Activated naive CD4-positive, alpha-beta T cell (primary cell): ENCODE results near the gene RAB10.
"Not testable (repeated sequence)": the region's sequence is repeated elsewhere in the genome, so short reads cannot be mapped to it uniquely, and the experiment has no call there.

ENCODE experiments used
- DNase-seq, 4 experiments: peaks; one replicate each; lab custom pipeline; 2025; lab: John Stamatoyannopoulos, UW

RAB10 gene

DNA sequence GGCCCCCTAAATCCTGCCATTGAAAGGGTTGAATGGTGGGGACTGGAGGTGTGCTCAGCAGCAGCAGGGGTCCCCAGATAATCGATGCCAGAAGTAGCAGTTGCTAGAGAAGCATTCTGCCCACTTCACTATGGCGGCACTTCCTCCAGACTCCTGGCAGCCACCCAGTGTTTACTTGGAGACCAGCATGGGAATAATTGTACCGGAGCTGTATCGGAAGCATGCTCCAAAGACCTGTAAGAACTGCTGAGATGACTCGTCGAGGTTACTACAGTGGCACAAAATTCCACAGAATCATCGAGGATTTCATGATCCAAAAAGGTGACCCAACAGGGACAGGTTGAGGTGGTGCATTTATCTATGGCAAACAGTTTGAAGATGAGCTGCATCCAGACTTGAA, 128.0 kb downstream of the RAB10 start:
- DNase-seq = no peak

DNA sequence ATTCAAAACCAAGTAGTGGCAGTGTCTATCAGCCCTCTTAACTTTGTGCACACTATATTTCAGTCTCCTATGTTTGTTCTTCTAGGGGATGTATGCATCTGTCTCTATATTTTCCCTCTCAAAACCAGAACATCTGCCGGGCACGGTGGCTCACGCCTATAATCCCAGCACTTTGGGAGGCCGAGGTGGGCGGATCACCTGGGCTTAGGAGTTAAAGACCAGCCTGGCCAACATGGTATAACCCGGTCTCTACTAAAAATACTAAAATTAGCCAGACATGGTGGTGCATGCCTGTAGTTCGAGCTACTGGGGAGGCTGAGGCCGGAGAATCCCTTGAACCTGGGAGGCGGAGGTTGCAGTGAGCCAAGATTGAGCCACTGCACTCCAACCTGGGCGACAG, 129.1 kb downstream of the RAB10 start:
- DNase-seq = no peak

DNA sequence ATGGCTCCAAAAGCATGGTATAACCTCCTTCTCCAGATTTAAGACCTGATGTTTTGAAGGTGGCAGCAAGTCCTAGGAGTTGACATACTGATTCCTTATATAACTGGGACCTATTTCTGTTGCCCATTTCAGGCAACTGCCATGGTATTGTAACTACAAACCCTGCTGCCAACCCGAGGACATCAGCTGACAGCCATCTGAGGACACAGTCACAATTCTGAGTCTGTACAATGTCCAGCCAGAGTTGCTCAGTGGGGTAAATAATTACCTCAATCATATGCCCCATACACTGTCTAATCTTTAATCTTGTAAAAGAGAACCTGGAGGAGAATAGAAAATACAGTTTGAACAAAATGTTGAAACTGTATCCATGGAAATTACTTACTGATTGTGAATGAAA, 130.3 kb downstream of the RAB10 start:
- no peak for DNase-seq

DNA sequence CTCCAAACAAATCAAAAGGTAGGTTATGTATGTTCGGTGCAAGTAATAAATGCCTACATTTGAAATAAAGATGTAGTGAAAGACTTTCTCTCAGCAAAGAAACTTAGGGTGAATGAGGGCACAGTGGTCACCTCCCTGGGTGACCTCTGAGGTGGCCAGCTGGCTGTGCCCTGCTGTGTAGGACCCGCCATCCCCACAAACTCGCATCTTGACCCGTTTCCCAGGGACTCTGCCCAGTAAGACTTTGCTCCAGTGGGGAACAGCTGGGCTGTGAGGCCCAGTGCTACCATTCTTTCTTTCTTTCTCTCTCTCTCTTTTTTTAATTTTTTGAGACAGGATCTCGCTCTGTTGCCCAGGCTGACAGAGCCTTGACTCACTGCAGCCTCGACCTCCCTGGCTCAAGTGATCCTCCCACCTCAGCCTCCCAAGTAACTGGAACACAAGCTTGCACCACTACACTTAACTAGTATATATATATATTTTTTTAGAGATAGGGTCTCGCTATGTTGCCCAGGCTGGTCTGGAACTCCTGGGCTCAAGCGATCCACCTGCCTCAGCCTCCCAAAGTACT, 130.8 kb downstream of the RAB10 start:
- DNase-seq = no peak

DNA sequence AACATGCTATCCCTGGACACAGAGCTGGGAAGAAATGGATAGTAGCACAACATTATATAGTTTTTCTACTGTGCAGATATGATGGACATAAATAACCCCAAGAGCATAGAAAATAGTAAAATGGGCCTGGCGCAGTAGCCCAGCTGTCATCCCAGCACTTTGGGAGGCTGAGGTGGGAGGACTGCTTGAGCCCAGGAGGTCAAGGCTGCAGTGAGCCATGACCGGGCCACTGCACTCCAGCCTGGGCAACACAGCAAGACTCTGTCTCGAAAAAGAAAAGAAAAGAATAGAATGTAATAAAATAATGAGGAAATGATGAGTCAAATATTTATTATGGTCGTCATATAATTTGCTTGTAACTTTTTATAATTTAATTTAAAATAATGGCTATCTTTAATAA, 131.5 kb downstream of the RAB10 start:
- no peak for DNase-seq

DNA sequence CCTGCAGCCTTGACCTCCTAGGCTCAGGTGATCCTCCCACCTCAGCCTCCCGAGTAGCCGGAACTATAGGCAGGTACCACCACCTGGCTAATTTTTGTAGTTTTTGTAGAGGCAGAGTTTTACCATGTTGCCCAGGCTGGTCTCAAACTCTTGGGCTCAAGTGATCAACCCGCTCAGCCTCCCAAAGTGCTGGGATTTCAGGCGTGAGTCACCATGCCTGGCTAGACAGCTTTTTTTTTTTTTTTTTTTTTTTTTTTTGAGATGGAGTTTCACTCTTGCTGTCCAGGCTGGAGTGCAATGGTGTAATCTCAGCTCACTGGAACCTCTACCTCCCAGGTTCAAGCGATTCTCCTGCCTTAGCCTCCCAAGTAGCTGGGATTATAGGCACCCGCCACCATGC, 132.7 kb downstream of the RAB10 start:
- DNase-seq = not testable (repeated sequence)

DNA sequence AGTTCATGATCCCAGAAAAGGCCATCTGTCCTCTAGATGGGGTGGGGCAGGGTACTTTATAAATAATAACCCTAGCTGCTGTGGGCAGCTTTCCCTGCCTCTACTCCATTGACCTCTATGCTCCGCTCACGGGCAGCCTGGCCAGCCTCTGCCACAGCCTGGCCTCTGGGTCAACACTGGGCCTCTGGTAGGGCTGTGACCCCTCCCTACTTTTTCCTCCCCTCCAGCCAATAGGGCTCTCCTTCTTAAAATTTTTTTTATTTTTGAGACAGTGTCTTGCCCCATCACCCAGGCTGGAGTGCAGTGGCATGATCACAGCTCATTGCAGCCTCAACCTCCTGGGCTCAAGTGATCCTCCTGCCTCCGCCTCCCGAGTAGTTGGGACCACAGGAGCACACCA, 134.9 kb downstream of the RAB10 start:
- DNase-seq = no peak

DNA sequence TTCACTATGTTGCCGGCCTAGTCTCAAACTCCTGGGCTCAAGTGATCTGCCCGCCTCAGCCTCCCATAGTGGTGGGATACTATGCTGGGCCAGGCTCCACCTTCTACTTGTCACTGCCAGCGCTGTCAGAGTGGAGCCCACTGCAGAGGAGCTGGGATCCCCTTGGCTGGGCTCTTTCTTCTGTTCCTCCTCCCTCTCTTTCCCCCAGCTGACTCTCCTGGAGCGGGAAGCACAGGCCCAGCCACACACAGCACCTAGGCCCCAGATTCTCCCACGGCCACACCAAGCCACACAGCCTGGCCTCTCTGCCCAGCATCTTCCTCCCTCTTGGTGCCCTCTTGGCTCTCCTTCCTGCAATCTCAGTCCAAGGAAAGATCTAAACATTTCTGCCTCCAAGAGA, 135.3 kb downstream of the RAB10 start:
- no peak for DNase-seq

DNA sequence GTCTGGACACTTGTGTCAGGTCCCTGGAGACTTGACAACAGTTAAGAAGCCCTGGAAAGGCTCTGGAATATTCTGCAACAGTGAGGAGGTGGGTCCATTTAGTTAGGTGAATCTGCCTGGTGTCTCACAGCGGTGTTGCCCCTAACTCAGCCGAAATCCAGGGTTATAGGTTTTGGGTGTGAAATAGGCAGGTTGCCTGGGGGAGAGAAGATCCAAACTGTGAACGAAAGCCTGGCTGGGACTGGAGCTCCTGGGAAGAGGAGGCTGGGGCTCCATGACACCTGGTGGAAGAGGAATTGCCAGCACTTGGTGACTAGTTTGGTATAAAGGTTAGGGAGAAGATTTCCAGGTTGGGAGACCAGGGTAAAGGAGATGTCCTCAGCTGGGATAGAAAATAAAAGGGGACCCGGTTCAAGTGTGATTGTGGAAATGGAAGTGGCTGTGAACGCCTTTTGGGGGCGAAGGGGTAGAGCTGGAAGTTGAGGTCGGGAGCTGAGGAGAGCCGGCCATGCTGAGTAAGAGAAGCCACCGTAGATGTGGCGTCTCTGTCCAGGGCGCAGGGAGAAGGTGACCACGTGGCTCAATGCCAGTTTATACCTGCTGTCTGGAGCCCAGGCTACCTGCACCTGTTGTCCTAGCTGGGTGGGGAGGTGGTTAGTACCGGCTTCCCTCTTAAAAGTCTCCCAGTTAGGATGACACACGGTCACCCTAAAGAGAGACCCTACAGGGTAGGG, 136.0 kb downstream of the RAB10 start:
- DNase-seq = no peak

DNA sequence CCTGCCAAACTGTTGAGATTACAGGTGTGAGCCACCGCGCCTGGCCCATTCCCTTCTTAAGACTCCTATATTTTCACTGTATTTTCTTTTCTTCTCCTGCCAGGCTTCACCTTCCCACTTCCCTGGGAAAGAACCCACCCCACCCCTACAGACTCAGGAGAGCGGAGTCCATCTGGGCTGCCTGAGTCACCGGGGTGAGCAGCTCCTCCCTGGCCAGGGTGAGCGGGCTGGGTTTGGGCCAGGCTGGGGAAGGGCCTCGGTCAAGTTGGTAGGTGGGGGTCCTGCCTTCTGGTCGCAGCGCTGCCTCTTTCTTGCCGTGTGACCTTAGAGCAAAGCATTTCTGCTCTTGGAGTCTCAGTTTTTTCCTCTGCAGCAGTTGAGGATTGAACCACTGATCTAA, 136.9 kb downstream of the RAB10 start:
- no peak for DNase-seq

DNA sequence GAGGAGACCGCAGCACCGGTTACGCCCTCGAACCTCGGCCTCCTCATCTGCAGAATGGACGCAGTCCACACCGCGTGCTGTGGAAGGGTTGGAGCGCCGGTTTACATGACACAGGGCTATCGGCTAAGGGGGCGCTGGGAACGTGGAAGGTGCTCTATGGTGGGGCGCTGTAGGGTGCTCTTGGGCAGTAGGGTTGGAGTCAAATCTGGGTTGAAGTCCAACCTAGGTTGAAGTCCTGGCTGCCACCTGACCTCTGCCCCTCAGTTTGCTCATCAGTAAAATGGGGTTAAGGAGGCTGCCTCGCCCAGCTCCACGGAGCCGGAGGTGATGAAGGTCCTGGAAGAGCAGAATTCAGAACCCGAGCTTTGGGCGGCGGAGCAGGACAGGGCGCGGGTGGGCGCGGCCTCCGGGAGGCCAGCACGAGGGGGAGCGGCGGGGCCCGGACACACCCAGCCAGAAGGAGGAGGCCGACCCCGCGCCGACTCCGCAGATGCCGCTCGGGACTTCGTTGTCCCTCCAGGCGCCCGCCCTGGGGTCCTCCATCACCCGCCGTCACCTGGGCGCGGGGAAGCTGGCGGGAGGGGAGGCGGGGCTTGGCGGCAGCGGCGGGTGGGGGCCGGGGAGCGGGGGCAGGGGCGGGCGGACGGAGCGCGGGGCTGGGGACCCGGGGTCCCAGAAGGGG, 138.4 kb downstream of the RAB10 start:
- no peak for DNase-seq

DNA sequence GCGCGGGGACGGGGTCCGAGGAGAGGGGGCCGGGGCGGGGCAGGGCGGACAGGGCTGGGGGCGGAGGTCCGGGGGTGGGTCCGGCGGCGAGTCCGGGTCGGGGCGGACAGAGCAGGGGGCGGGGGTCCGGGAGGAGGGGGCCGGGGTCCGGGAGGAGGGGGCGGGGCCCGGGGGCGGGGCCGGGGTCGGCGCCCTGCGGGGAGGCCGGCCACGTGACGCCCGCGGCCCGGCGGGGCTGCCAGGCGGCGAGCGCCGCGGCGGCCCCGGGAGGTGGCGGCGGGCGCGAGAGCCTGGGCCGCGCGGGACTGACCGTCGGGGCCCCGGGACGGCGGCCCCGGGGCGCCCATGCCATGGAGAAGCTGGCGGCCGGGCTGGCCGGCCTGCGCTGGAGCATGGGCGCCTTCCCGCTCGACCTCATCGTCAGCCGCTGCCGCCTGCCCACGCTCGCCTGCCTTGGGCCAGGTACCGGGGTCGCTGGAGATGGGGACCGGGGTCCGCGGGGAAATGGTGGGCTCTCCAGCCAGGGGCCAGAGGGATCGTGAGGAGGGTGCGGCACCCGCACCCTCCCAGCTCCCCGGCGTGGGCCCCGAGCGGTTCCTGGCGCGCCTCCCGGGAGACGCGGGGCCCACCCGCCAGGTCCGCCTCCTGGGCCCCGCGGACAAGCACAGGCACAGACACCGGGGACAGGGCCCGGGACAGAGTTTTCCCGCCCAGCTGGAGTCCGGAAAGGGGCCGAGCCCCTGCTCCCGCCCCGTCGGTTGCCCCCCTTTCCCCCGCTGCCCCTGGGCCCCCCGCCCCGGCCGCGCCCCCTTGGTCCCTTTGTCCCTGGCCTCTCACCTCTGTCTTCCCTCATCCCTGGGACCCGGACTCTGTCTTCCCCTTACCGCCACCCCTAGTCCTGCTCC, 139.2 kb downstream of the RAB10 start, which contains the start of gene GAREM2:
TSS of gene GAREM2 (plus strand) at position 218 of the 905 bp plus-strand sequence. CDS start at position 351, 133 bp downstream.
- DNase-seq = no peak

DNA sequence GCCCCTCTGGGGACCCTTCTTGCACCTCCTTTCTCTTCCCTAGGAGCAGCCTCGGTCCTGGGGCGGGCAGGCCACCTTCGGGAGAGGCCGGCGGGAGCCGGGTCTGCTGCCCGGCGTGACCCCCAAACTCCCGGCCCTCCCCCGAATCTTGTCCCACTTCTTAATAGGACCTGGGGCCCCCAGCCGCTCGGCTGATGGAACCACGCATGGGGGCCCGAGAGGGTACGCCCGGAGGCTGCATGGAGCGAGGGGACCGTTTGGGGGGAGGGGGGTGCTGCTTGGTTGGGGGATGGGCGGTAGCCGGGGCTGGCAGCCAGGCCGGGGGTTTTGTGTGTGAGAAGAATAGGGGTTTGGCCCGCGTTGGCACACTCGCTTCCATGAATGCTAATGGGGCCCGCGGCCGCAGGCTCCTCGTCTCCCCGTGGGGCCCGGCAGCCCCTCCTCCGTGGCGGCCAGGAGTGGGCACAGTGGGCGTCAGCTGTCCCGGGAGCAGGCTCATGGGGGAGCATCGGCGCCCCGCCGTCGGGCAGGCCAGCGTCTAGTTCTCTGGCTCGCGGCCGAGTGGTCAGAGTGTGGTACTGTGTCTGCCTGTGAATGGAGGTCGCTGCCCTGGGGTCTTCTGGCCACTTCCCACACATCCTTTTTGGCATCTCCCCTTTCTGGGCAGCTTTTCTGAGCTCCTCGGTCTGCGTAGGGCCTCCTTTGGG, 140.0 kb downstream of the RAB10 start:
- no peak for DNase-seq

DNA sequence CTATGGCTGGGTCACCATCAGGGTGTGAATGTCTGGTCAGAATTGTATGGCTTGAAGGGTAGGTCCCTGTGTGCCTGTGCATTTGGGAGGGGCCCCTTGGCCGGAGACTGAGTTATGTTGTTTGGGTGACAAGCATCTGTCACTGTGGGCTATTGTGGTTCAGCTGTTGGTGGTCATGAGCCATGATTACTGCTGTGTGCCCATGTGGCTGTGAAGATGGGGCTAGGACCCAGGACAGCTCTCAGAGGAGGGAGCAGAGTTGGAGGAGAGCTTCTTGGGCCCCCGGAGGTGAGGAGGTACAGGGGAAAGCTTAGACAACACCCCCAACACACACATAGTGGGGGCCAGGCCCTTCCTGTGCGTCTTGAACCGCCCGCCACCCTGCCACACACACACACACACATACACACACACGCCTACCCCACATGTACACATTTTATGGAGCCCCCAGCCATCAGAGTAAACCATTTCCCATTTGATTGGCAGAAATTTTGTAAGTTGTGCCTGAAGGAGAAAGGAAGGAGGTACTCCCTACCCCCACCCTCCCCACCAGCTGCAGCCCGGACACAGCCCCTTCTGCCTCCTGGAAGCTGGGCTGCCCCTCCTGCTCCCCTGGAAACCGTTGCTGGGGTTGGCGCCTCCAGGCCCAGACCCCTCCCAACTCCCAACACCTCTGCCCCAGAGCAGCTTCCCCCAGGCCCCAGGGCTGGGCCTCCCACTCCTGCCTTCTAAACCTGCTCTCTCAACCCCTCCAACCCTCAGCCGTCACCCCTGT, 141.0 kb downstream of the RAB10 start:
- no peak for DNase-seq

DNA sequence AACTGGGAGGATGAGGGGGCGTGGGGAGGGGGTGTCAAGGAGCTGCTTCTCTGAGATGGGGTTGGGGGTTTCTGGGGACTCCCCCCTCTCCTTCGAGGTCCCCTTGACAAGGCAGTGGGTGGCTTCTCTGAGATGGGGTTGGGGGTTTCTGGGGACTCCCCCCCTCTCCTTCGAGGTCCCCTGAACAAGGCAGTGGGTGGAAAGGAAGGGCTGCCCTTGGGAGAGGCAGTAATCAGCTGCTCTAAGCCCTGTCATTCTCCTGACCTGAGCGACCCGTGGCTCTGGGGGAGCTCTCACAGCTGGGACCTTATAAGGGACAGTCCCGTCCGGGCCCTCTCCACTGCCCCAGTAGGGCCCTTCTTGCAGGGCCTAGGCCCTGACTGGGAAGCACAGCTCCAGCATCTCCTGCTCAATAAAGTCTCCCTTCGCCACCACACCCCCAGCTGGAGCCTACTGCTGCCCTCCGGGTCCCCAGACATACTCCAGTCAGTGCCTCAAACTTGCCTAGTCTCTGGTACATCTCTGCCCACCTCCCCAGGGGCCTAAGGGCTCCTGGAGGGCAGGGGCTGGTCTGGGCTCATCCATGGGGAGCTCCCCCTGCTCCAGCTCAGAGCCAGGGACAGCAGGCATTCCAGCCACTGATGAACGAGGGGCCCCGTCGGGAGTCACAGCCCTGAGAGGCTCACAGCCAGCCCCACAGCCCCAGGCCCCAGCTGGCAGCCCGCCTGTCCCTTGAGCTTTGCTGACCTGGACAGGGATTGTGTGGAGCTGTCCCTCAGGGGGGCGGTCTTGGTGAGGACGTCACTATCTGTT, 141.8 kb downstream of the RAB10 start:
- DNase-seq = no peak

DNA sequence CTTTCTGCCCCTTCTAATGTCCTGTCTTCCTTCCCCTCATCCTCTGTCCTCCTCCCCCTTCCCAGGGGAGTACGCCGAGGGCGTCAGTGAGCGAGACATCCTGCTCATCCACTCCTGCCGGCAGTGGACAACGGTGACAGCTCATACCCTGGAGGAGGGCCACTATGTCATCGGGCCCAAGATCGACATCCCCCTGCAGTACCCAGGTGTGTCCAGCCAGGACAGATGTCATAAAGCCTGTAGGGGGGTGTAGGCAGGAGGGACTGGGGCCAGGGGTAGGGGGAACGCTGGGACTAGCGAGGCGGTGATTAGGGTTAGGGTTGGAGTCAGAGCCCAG, 142.4 kb downstream of the RAB10 start:
- DNase-seq = no peak

DNA sequence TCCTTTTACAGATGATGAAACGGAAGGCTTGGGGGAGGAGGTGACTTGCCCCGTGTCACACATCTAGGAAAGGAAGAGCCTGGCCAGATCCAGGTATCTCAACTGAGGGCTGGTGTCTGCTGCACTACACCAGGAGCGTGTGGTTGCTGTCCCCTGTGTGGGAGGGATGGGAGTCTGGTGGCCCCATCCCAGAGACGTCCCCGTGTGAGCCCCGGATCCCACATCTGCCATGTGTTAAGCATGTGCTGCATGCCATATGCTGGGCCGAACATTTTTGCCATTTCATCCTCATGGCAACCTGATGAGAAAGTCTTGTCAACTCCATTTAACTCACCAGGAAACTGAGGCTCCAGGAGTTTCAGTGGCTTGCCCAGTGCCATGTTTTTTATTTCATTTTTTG, 143.2 kb downstream of the RAB10 start:
- no peak for DNase-seq

DNA sequence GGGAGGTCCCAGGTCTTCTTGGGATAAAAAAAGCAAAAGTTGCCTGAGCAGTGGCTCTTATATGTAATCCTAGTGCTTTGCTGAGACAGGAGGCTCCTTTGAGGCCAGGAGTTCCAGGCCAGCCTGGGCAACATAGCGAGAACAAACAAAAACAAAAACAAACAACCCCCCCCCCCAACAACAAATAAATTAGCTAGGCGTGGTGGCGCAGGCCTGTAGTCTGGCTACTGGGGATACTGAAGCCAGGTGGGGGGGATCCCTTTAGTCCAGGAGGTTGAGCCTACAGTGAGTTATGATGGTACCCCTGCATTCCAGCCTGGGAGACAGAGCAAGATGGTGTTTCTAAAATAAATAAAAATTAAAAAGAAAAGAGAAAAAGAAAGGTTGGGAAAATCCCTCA, 144.4 kb downstream of the RAB10 start:
- DNase-seq = no peak

DNA sequence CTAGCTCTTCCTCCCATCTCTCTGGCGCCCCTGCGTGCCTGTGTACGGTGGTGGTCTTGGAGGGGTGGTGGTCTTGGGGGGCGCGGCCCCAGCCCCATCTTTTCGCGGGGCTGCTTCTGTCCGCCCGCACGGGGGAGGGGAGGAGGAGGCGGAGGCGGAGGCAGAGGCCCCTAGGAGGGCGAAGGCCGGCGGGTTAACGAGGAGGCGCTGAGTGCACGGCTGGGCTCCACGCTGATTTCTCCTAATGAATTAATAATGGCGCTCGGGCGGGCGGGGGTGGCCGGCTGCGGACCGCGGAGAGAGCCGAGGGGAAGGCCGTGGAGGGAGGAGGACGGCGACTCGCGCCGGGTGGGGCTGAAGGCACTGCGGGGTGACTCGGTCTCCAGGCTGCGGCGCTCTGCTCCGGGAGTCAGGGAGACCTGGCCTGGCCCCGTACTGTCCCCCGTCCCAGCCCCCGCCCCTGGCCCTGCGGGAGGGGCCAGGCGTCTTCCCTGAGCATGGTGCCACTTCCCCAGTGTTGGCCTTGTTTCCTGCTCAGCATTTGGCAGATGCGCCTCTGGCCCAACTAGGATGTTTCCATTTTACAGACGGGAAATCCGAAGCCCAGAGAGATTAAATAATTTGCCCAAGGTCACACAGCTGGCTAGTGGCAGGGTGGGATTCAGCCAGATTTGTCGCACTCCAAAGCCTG, 145.0 kb downstream of the RAB10 start:
- DNase-seq = no peak
